Adrenal gland (tissue), 5 donors: ENCODE data around the gene CEP295NL.

Experiments
- POLR2A ChIP-seq, 2 donors: fragments of 450-650 bp; IDR thresholded peaks; one replicate each; pipeline ENCODE4 v1.6.1; 2017; ENCODE audit warnings: antibody characterized with exemption in 2 of 2, mild to moderate bottlenecking in 2 of 2, moderate library complexity in 1 of 2
- TF ChIP-seq, protein P1 (sequence below), 6 experiments: fragments of 450-650 bp in 4 of 6; fragments of 200-600 bp in 2 of 6; sonication (generic) in 1 of 6; IDR thresholded peaks; 1 replicate in 5 of 6; 2 replicates in 1 of 6; pipeline versions ENCODE4 v1.5.1 to v1.8.0; 2016 to 2021; ENCODE audit warnings: antibody characterized with exemption in 6 of 6, mild to moderate bottlenecking in 2 of 6, moderate library complexity in 1 of 6
- donor health status: DM: no; HTN: no; CAD: no.

DNA sequence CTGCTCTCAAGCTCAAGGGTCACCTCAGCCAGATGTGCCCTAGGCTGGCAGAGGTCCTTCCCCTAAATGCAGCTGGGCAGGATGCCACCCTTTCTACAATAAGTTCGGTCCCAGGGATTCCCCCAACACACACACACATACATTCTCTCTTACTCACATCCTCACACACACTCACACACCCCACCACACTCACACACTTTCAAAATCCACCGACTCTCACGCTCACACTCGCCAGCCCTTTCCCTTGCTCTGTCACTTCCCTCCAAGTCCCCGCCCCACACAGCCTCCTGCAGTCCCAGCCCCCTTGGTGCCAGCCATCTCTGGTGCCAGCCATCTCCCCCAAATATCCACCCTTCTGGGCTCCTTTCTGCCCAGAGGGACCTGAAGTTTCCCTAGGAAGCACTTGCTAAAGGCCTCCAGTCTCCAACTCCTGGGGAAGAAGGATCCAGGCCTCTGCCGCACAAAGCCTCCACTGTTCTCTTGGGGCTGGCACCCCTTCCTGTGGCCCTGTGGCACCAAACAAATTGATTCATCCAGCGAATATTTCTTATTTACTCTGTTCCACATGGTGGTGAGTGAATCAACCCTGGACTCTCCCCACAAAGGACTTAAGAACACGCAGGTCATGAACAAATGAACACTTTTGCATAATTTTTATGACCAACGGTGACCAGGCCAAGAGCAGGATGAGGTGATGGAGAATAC, 58.5 kb downstream of the CEP295NL start:
- TF ChIP-seq, protein P1, sequence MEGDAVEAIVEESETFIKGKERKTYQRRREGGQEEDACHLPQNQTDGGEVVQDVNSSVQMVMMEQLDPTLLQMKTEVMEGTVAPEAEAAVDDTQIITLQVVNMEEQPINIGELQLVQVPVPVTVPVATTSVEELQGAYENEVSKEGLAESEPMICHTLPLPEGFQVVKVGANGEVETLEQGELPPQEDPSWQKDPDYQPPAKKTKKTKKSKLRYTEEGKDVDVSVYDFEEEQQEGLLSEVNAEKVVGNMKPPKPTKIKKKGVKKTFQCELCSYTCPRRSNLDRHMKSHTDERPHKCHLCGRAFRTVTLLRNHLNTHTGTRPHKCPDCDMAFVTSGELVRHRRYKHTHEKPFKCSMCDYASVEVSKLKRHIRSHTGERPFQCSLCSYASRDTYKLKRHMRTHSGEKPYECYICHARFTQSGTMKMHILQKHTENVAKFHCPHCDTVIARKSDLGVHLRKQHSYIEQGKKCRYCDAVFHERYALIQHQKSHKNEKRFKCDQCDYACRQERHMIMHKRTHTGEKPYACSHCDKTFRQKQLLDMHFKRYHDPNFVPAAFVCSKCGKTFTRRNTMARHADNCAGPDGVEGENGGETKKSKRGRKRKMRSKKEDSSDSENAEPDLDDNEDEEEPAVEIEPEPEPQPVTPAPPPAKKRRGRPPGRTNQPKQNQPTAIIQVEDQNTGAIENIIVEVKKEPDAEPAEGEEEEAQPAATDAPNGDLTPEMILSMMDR (IDR thresholded peaks at IDR 0.05) = no peak
- no peak for TF ChIP-seq POLR2A (IDR thresholded peaks at IDR 0.05)
